GM04504 (cell line): ENCODE measurements around the gene PTPRN2.
"Not testable (repeated sequence)": the region's sequence is repeated elsewhere in the genome, so short reads cannot be mapped to it uniquely, and the experiment has no call there.

ENCODE experiments used
- DNase-seq: peaks from one replicate; pipeline ENCODE4 v3.0.0-alpha.2; 2012; ENCODE audit warnings: low read depth

PTPRN2 gene

DNA sequence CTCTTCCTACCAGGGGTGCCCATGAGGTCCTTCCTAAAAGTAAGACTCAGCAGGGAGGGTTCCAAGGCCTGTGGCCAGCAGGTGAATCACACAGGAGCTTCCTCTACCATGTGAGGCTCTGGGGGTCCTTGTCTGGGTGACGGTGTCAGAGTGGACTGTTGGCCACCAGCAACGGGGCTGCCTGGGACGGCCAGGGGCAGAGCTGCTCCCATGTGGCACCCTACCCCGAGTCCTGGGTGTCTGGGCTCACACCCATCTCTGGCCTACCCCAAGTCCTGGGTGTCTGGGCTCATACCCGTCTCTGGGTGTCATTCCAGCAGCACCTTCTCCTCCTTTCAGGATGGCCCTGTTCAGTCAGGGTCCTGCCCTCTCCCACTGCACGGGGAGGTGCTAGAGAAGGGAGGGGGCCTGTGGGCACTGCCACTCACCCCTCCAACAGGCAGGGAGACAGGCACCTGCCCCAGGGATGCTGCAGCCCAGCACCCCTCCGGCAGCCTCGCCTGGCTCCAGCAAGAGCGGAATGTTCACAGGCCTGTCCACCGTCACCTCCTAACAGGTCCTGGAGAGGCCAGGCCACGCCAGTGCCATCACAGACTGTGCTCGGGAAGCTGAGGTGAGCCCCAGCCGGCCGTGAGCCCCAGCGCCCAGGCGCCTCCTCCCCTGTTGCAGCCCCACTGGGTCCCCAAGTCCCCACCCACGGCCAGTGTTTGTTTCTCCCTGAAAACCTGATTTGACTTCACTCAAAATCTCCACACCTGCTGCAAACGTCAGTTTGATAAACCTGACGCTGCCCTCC, 143.7 kb downstream of the PTPRN2 start:
- DNase-seq, result no peak

- DNase-seq, result no peak
These were observed 144.5 kb downstream of the PTPRN2 start for GRCh38 chr7:158443014-158443687.

- DNase-seq, result no peak
These were observed 145.4 kb downstream of the PTPRN2 start for GRCh38 chr7:158442260-158442659.

DNA sequence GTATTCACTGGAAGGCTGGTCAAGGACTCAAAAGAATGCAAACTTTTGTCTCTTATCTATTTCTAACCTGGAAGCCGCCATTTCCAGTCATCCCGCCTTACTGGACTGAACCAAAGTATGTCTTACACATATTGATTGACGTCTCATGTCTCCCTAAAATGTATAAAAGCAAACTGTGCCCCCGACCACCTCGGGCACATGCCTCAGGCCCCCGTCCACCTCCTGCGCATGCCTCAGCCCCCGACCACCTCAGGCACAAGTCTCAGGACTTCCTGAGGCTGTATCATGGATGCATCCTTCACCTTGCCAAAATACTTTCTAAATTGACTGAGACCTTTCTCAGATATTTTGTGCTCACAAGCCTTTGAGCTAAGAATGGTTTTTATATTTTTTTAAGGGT, 148.6 kb downstream of the PTPRN2 start:
- no peak for DNase-seq

GRCh38 chr7:158432369-158433341, 155.0 kb downstream of the PTPRN2 start:
- no peak for DNase-seq

DNA sequence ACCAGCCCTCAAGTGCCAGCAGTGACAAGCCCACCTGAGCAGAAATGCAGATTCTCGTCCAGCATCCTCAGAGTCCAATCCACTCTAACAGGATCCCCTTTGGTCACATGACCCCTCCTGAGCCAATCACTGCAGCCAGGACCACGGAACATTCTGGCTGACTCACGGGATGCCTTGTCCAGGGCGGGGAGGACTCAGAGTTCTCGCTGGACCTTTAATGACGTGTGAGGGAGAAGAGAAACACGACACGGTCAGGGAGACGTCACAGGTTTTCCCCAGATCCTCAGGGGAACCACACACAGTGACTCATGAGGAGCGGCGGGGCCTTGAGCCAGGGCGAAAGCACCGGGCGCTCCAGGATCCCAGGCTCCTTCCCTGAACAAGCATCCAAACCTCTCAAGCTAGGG, 155.7 kb downstream of the PTPRN2 start:
- DNase-seq, result no peak

- DNase-seq, result no peak
These were observed 156.3 kb downstream of the PTPRN2 start for GRCh38 chr7:158431055-158431940.

- no peak for DNase-seq
These were observed 157.2 kb downstream of the PTPRN2 start for GRCh38 chr7:158430308-158431034.

DNA sequence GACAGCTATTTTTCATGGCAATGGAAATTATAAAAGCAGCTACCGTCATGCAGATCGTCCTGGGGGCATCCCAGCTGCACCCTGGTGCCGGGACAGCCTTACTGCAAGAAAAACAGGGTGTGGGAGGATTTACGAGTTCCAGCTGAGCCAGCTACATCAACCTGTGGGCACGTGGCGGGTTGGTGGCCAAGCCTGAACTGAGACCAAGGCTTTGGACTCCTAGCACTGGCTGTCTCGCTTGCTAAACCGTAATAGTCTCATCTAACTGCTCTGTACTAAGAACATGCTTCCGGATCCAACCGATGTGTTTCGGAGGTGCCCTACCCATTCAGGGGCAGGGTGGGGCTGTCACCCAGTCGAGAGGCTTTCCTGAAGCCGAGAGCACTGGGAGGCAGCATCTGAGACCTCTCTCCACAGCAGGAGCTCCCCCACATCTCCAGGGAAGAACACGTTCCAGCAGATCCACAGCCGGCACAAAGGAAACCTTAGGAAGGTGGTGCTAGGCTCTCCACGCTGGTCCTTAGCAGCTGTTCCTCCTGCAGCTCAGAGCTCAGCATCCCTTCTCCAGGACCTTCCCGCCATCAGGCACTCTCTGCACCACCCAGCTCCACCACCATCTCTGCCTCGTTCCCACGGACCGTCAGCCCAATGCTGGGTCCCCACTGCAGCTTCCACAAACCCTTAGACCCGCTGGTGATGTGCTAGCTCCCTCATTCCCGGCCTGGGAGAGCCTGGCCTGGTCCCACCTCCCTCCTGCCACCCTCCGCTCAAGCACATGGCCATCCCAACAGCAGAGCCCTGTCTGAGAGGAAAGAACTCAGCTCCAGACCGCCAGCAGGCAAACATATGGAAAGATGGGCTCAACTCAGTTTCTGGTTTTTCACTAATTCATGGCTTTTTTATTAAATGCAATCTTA, 158.5 kb downstream of the PTPRN2 start:
- DNase-seq, result no peak

- DNase-seq, result no peak
These were observed 159.3 kb downstream of the PTPRN2 start for GRCh38 chr7:158428131-158428836.

- DNase-seq, result not testable (repeated sequence)
These were observed 161.9 kb downstream of the PTPRN2 start for GRCh38 chr7:158425676-158426075.

- DNase-seq, result no peak
These were observed 163.1 kb downstream of the PTPRN2 start for GRCh38 chr7:158424531-158424930.

GRCh38 chr7:158424011-158424410, 163.6 kb downstream of the PTPRN2 start:
- no peak for DNase-seq

GRCh38 chr7:158422887-158423560, 164.6 kb downstream of the PTPRN2 start:
- DNase-seq, result no peak

- no peak for DNase-seq
These were observed 165.3 kb downstream of the PTPRN2 start for GRCh38 chr7:158422196-158422886.

GRCh38 chr7:158421361-158421760, 166.3 kb downstream of the PTPRN2 start:
- no peak for DNase-seq

DNA sequence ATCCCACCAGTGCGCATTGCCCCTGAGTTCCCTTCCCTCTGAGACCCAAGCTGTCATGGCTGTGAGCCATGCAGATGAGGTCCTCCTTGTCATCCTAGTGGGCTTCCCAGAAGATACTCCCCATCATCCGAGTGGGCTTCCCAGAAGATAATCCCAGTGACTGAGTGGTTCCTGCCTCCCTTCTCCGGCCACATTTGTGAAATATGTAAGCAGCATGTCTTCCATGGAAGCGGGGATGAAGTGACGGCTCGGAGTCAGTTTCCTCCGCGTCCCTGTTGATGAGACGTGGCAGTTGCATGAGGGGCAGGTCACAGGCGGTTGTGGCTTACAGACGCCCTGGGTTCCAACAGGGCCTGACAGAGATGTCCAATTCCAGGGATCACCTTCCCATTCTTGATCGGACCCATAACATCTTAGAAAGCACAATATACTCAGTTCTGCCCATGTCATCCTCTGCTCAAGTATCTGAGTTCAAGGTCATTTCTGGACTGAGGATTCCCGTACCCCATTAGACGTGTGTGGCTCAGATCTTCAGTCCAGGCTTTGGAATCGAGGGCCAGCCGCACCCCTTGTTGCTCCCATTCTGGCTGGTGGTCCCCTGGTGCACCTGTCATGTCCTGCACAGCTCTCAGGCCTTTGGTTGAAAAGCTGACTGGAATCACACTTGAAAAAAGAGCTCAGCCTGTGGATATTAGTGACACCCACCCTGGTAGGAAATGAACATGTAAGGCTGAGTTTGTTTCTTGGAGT, 166.9 kb downstream of the PTPRN2 start:
- no peak for DNase-seq
